ENCODE measurements around the gene ZNF605.
"Not testable (repeated sequence)": the region's sequence is repeated elsewhere in the genome, so short reads cannot be mapped to it uniquely, and the experiment has no call there.

Gene ZNF605

GRCh38 chr12:132956011-132956788 lies at the start of gene ZNF605:
Gene ZNF605, minus strand, starts transcription at chr12:132956306. Its CDS starts 10,671 bp downstream, at chr12:132945635.
- peak; percentile 72 to 81 for DNase-seq (ENCODE audit: low read depth in 2 of 2)

- DNase-seq (ENCODE audit: low read depth in 2 of 2): no peak
These were observed 42.6 kb upstream of the ZNF605 start for GRCh38 chr12:132998741-132999140.

GRCh38 chr12:132986885-132987225 lies 30.7 kb upstream of the ZNF605 start:
- no peak for DNase-seq (ENCODE audit: low read depth in 2 of 2)

DNA sequence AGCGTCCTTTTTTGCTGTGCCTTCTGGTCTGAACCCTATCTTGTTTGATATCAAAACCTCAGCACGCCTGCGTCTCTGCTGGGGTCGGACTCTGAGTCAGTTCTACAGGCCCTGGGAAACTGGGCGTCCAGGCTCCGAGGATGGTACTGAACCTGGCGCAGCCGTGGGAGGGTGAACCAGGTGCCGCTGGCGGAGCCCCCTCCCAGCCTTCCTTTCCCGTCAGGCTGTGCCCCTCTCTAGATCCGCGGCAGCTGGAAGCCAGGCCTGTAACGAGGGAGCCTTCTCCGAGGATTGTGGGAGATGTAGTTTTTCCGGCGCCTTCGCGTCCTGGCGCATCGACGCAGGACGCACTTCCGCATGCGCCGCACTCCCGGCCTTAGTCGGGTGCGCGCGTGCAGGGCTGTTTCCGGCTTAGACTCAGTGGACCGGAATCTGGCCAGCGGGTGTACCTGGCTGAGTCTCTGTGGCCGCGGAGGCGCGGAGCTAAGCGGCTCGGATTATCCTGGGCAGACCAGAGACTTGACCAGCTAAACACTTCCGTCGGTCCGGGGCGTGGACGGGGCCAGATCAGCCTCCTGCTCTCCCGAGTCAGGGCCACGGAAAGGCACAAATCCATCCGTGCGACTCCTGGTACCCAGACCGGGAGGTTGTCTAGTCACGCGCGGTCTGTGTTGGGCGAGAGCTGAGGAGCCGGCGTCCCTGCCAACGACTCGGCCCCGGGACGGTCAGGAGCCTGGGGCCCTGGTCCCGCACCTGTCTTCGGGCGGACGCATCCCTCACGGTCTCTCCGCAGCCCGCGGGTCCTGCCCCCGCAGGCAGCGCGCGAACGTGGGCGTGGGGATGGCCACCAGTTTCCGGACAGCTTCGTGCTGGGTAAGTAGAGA lies 30.1 kb upstream of the ZNF605 start, which contains the start of gene ZNF26:
Gene ZNF26, plus strand, starts transcription at position 367 of the 884 bp plus-strand sequence. Its CDS starts 474 bp downstream, at position 841.
- DNase-seq (ENCODE audit: low read depth in 2 of 2): peak; percentile 76 to 77

DNA sequence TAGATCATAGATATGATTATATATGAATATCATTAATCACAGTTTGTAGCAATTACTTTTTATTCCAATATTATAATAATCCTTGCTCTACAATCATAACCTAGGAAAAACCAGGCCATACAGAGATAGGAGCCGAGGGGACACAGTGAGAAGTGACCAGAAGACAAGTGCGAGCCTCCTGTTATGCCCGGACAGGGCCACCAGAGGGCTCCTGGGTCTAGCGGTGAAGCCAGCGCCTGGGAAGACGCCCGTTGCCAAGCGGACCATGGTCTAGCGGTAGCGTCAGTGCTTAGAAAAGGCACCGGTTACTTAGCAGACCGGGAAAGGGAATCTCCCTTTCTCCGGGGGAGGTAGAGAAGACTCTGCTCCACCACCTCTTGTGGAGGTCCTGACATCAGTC lies 20.8 kb upstream of the ZNF605 start:
- DNase-seq (ENCODE audit: low read depth in 2 of 2): peak in 1 of 2 donors; percentile 22

GRCh38 chr12:132972374-132972773 lies 16.3 kb upstream of the ZNF605 start:
- no peak for DNase-seq (ENCODE audit: low read depth in 2 of 2)

DNA sequence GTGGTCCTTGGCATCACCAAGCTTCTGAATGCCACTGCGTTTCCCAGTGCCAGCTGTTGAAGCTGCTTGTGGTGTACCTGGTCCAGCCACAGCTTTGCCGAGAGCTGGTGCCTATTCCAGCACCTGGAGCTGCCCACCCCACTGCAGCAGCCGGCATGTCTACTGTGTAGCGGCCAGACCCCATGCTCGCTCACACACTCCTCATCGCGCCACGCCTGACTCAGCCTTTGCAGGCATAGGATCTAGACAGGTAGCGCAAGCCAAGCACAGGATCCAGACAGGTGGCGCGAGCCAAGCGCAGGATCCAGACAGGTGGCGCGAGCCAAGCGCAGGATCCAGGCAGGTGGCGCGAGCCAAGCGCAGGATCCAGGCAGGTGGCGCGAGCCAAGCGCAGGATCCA lies 11.6 kb upstream of the ZNF605 start:
- DNase-seq (ENCODE audit: low read depth in 2 of 2): no peak

DNA sequence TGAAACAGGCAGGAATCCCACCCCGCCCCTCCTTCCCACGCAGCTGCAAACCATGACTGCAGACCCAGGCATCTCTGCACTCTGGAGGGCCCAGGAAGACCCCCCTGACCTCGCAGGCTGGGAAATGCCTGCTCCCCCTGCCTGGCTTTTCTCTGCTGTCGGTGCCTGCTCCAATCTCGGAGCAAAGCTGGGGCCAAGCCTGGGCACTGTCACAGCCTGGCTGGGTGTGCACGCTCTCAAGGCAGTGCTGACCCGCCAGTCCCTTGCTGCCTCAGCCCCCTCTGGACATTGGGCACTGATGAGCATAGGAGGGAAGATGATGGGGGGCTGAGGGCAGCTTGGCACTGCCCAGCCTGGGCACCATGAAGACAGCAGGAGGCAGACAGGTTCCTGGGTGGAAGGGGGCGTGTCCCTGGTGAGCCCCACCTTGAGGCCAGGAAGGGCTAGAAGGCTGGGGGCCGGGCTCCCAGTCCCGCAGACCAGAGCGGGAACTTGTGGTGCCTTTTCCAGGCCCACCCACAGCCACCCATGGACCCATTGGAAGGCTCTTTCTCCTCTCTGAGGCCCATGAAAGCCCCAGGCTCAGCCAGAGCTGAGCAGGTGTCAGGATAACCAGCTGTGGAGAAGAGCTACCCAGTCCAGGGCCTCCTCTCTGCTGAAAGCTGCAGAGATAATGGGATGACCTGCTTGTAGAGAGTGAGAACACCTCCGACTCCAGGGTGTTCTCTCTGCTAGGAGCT lies 10.7 kb upstream of the ZNF605 start:
- DNase-seq (ENCODE audit: low read depth in 2 of 2): no peak

DNA sequence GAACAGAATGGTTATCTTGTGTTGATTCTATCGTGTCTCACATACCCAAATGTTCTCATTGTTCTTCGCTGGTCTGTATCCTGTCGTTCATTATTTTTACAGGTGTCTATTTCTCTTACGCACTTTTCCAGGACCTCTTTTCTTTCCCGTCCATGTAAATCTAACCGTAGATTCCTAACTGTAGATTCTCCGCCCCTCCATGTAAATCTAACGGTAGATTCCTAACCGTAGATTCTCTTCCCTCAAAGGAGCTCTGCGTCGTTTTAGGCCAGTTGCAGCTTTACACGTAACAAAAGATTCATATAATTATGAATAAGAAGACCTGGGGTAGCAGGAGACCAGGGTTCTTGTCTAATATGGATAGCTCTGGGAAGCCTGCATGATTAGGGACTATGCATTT lies 9.7 kb upstream of the ZNF605 start:
- no peak for DNase-seq (ENCODE audit: low read depth in 2 of 2)

DNA sequence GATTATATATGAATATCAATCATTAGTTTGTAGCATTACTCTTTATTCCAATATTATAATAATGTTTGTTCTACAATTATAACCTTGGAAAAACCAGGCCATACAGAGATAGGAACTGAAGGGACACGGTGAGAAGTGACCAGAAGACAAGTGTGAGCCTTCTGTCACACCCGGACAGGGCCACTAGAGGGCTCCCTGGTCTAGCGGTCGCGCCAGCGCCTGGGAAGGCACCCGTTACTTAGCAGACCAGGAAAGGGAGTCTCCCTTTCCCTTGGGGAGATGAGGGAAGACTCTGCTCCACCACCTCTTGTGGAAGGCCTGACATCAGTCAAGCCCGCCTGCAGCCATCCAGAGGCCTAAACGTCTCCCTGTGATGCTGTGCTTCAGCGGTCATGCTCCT lies 7.8 kb upstream of the ZNF605 start:
- DNase-seq (ENCODE audit: low read depth in 2 of 2): not testable (repeated sequence)

GRCh38 chr12:132961790-132962189 lies 5.7 kb upstream of the ZNF605 start:
- not testable (repeated sequence) for DNase-seq (ENCODE audit: low read depth in 2 of 2)

GRCh38 chr12:132955094-132956010 lies 754 bp downstream of the ZNF605 start:
- no peak for DNase-seq (ENCODE audit: low read depth in 2 of 2)

DNA sequence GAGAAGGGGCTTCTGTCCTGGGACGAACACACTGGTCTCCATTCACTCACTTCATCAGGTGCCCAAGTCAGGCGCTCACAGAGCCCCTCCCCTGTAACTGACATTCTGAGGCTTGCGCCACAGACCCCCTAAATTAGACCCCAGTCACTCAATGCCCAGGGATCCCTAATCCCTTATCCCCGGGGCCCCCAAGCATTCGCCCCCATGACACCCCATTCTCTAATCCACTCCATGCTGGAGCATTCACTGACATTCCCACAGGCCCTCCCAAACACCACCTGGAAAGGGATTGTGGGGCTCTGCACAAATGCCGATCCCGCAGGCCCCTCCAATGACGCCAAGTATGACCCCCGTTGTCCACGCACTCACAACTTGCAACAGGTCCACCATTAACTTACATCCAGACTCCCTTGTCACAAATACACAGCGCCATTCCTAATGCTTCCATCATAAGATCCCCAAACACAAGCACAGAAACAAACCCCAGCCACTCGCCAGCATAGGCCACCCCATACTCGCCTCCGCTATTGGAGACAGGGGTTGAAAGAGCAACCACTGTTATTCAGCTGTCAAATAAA lies 1.5 kb downstream of the ZNF605 start:
- no peak for DNase-seq (ENCODE audit: low read depth in 2 of 2)

DNA sequence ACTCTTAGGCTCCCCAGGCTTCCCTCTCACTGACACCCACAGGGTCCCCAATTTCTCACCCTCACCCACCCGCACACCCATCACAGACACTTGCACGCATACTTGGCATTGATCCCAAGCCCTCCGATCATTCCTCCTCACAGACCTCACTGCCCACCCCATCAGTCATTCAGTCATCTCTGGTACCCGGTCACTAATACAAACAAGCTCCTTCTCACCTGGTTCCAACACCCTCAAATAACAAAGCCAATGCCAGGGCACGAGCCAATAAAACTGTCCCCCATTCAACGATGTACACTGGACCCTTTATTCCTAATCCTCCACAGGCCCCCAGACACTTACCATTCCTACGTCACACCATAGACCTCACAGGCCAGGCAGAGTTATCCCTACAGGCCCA lies 2.3 kb downstream of the ZNF605 start:
- DNase-seq (ENCODE audit: low read depth in 2 of 2): no peak

DNA sequence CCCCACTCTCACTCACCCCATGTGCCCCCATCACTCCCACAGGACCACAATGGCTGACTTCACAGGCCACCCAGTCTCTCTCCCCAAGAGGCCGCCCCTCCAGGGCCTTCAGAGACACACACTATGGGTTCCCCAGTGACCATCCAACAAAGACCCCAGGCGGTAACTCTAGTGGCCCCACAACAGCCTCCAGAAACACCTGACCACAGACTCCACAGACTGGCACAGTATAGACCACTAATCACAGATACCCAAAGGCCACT lies 3.0 kb downstream of the ZNF605 start:
- no peak for DNase-seq (ENCODE audit: low read depth in 2 of 2)

DNA sequence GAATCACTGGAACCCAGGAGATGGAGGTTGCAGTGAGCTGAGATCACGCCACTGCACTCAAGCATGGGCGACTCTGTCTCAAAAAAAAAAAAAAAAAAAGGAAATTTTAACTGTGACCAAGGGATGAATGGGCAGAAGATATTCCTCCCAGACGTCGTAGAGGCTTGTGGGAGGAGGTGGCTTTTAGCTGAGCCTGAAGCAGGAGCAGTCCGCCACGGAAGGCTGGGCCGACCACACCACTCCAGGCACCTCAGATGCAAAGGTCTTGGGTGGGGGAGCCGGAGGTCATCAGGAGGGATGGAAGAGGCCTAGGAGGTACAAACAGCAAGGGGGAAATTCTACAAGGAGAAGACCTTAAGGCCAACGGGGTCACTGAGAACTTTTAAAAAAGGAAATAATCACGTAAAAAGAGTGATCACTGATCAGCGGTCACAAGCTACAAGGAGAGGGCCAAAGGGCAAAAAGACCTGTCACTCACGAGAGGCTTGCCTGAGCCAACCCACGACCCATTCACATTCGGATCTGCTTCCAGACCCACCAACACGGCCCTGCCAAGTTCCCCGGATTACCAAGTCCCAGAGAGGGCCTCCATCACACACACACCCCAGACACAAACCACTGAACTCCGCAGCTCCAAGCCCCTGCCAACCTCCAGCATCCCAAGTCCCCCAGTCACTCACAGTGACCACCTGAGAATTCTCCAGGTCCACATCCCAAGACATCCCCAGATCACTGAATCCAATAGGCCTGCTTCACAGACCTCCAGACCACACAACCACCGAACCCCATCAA lies 3.5 kb downstream of the ZNF605 start:
- no peak for DNase-seq (ENCODE audit: low read depth in 2 of 2)

- no peak for DNase-seq (ENCODE audit: low read depth in 2 of 2)
These were observed 4.5 kb downstream of the ZNF605 start for GRCh38 chr12:132951649-132952048.

DNA sequence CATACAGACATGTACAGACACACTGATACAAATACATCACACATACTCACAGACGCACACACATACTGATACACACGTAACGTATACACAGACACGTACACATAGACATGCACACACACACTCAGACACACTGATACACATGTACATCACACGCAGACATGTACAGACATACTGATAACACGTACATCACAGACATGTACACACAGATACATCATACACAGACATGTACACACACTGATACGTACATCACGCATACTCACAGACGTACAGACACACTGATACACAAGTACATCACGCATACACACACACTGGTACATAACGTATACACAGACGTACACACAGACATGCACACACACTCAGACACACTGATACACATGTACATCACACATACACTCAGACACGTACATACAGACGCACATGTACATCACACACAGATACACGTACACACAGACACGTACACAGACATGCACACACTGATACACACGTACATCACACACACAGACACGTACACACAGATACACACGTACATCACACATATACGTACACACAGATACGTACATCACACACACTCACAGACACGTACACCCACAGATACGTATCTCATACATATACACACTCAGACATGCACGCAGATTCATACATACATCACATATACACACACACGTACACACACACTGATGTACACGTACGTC lies 5.1 kb downstream of the ZNF605 start:
- no peak for DNase-seq (ENCODE audit: low read depth in 2 of 2)
